GM21515 (cell line): ENCODE measurements around the gene LCN6.
A peak's percentile ranks its signal among the peaks of the same experiment; 100 is the strongest.

Experiments used
- ATAC-seq: cut with Tn5 transposase; IDR thresholded peaks from one replicate; pipeline ENCODE4 v1.9.1; 2021; ENCODE audit not compliant: unreplicated experiment

The LCN6 gene

DNA sequence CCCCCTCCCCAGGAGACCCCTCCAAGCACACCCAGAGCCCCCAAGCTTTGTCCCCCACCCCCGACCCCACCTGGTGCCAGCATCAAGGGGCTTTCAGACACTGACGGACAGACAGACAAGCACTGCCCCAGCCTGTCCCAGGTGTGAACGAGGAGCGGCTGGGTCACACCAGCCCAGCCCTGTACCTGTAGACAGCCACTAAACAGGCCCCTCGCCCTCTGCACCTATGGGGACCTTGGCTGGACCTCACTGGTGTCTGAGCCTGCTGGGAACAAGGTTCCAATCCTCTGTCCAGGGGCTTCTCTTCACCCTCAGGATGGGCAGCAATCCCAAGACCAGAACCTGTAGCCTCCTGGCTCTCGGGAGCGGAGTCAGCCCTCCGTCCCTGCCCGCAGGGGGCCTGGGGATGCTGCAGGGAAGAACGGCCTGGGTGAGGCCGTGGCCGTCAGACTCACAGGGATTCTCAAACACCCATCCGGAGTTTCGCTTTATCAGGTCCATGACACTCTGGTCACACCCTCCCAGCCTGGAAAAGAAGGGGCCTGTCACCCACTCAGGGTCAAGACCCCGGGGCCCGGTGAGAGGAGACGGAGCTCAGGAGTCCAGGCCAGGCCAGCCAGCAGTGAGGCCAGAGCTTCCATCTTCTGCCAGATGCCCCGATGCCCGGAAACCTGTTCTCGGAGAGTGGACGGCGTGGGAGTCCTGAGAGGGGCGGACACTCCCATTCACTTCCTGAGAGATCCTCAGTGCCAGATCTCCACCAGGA is 2.8 kb downstream of the LCN6 start:
- no peak for ATAC-seq

DNA sequence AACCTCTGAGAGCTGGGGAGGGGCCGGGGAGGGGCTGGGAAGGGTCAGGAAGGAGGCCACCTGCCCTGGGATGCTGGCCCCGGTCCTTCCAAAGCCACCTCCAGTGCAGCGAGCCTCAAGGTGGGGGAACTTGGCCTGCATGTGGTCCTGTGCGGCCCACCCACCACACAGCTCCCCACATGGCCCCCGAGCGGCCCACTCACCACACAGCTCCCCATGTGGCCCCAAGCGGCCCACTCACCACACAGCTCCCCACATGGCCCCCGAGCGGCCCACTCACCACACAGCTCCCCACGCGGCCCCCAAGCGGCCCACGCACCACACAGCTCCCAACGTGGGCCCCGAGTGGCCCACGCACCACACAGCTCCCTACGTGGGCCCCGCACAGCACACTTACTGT is 3.6 kb downstream of the LCN6 start:
- ATAC-seq = no peak

DNA sequence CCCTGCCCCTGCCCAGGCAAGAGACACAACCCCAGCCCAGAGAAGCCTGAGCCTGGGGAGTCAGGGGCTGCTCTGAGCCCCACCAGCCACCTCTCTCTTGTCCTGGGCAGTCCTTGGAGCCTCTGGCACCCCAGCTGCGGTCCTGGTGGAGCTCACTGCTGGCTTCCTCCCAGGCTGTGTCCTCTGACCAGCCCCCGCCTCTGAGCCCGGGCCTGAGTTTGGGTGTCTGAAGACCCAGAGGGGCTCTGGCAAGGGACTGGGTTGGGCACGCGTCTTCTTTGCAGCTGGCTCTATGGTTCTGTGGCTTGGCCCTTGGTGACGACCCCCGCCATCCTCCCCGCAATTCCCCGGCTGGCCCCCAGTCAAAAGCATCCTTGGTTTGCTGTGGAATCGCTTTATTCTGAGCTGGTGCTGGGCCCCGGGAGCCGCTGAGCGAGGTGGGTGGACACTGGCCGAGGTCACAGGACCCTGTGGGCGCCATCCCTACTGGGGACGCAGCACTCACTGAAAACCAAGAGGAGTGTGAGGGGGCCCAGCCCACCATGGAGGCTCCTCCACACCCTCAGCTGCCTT is 4.6 kb downstream of the LCN6 start:
- ATAC-seq = no peak

DNA sequence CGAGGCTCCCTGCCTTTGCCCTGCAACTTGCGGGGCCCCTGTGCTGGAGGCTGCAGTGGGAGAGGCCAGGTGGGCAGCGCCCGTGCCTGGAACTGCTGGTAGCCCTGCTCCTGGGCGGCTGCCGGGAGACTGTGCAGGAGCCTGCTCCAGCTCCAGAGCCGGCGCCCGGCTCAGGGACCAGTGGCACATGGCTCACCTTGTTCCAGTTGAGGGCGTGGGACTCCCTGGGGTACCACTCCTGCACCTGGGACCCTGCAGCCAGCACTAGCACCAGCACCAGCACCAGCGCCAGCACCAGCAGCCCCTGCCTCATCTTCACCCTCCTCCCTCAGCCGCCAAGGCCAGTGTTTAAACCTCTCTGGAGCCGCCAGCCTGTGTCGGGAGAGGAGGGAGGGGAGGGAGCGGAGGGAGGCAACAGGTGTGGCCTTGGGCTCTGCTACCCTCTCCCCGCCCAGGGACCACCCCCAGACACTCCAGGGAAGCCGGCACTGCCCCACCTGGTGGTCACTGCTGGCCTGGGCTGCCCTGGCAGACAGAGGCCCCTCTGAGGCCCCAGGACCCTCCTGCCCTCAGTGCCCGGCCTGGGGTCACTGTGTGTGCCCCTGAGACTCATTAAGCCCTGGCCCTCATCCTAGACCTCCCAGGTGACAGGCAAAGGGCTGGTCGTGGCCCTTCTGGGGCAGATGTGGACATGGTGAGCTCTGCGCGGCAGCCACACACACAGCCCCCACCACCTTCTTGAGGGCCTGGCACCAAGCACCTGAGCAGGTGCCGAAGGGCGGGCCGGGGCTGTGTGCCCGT is 5.5 kb downstream of the LCN6 start, which contains the start of gene LCN10:
Gene LCN10 (minus strand): TSS at position 350 of the 801 bp plus-strand sequence. CDS start 37 bp downstream, at position 313.
- no peak for ATAC-seq

DNA sequence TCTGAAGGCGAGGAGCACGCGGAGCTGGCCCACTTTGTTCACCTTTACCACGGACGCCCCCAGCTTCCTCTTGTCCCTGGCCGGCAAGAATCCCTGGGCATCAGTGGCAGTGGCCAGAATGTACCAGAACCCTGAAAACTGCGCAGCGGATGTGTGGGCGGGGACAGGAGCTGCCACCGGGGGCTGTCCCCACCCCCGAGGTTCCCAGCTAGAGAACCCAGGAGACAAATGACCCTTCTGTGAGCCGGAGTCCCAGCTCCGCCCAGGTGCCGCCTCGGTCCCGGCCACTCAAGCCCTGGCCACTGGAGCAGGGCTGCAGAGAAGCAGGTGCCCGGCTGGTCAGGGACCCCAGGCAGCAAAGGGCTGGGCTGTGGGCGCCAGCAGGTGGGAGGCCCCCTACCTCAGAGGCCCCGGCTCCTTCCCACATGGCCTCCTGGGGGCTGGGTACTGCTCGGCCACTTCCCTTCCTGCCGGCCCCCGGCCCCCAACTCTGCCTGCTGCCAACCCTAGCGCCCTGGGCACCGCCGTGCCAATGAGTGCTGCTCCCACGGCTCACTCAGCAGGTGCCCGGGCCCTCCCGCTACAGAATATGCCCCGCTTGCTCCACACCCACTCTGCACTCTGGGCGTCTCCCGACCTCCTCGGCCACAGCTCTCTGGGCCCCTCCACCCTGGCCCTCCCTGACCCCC is 6.3 kb downstream of the LCN6 start:
- no peak for ATAC-seq

DNA sequence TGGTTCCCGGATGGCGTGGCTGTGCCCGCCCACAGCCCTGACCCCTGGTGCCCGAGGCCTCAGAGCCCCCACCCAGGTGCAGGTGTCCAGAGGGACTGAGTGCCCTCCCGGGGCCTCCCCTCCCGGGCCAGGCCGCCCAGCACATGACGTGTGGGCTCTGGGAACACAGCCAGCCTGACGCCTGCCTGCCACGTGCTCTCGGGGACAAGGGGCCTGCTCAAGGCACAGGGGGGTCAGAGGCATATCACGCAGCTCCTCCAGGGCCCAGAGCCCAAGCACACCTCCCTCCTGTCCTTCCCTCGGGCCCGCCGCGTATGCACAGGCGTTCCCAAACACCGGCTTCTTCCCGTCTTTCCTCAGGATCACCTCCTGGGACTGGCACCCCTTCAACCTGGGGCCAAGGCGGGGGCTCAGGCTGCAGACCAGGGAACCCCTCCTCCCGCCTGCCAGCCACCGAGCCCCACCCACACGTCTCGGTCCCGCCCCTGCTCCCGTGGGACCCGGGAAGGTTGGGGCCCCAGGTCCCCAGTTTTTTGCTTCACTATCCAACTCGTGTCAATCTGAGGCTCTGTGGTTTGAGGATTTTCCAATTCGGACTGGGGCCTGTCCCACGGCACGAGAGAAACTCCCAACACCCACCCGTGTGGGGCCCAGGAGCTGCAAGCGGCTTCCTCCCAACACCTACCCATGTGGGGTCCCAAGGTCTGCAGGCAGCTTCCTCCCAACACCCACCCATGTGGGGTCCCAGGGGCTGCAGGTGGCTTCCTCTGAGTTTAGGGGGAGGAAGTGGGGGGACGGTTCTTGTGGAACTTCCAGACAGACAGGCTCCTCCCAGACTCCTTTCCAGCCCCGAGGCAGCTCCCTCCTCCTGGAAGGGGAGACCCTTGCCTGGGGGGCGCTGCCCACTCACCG is 7.1 kb downstream of the LCN6 start:
- no peak for ATAC-seq

DNA sequence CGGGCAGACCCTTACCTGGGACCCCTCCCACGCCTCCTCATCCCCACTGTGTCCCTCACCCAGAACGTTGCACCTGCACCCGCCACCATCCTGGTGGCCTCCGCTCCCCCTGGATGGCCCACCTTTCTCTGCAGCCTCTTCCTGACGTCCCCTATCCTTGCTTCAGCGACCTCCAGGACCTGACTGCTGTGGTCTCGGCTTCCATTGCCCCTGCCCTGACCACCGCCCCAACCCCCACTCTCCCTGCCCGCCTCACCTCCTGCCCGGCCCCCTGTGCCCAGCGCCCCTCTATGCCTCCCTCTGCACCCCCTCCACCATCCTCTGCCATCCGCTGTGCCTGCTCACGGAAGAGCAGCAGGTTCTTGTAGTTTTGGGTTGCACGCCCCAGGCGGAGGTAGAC is 7.8 kb downstream of the LCN6 start:
- no peak for ATAC-seq

DNA sequence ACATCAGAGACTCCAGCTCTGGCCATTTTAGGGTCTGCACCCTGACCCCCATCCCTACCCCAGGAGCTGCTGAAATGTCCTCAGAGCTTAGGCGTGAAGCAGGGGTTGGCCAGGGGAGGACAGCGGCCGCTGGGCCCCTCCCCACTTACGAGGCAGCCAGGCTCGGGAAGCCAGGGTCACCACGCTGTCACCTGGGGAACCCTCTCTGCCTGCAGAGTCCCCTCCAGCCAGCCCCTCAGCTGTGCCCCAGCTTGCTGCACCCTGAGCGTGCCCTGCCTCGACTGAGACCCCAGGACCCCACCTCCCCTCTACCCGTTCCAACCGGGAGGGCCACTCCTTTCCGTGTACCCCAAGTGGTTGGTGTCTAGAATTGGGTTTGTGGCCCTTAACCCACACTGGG is 8.3 kb downstream of the LCN6 start:
- no peak for ATAC-seq

DNA sequence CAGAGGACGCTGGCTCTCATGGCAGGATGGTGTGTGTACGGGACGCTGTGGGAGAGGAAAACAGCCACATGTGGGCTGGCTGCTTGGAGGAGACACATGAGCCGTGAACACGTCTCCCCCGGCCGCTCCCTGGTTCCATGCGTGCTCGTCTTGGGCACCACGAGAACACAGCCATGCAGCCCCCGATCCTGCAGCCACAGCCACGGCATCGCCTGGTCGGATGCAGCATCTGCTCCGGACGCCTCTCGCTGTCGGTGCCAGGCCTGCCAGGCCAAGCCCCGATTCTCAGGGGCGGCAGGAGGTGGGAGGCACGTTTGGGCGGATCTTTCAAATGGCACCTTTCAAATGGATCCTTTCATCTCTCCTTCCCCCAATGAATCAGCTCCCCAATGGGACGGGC is 8.8 kb downstream of the LCN6 start:
- no peak for ATAC-seq

DNA sequence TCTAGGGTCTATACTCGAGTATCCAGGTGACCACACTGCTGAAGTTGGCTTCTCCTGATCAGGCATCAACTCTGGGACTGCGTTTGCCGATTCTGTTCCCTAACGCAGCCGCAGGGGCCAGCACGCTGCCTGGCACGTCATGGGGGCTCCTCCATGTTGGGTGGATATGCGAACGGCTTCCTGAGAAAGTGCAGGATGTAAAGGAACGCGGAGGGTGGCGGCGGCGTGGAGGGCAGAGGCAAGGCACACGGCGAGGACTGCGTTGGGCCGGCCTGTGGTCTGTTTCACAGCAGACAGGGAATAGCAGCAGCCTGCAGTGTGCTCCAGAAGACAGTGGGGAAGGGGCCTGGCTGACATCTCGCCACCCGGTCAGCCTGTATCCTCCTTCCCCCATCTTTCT is 9.4 kb downstream of the LCN6 start:
- no peak for ATAC-seq

DNA sequence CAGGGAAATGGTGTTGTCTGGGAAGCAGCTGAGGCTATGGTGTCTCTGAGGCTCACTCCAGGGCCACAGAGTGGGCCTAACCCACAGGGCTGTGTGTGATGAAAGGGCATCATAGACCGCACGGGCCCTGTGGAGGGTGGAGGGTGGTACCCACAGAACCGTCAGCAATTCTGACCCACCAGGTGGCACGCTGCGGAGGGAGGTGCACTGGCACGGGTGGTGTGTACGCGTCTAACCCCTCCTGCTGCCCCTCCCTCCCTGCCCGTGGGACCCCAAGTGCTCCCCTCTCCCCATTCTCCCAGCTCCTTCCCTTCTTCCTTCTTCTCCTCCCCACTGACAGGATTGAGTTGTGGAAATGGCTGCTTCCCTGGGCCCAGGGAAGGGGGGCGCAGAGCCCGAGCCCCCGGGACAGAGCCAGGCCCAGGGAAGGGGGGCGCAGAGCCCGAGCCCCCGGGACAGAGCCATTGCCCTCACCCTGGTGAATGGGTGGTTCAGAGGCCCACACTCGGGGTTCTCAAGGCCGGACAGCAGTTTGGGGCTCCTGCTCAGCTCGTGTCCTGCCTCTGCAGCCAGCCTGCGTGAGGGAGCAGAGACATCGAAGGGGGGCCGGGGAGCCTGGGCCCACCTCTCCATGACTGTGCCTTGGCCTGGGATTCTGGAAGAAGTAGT is 12.4 kb downstream of the LCN6 start:
- ATAC-seq = no peak

DNA sequence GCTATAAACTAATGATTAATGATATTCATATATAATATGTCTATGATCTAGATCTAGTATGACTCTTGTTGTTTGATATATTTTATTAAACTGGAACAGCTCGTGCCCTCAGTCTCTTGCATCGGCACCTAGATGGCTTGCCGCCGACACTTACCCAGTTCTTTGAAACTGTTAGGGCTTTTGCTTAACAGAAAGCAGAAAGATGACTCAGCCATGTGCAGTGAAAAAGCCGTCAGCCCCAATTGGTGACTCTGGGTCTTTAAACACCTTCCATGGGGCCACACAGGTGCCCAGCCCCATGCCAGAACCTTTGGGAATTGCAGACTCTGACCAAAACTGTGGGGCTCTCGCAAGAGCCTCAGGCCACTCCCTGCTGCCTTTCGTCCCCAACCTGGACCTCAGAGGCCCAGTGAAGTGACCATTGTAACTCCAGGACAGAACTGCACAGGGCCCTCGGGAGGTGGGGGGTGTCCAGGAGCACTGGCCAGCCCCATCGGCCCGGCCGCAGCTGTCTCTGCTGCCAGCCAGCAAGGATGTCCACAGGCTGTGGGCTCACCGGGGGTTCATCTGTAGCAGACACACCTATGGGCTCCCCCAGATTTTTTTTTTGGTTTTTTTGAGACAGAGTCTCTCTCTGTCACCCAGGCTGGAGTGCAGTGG is 13.4 kb downstream of the LCN6 start:
- ATAC-seq = no peak

DNA sequence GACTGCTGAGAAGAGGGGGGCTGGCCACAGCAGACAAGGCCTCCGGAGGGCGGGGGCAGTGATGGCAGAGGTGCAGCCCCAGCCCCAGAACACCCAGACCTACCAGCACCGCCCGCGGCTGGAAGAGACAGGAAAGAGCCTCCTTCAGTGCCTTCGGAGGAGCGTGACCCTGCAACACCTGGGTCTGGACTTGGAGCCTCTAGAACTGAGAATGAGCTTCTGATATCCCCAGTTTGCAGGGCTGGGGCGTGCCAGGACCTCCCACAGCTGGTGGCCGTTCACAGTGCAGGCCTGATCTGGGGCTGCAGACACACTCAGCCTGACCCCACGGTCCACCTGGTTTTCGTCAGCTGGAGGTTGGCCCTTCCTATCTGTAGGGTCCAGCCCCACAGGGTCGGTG is 14.7 kb downstream of the LCN6 start:
- no peak for ATAC-seq

DNA sequence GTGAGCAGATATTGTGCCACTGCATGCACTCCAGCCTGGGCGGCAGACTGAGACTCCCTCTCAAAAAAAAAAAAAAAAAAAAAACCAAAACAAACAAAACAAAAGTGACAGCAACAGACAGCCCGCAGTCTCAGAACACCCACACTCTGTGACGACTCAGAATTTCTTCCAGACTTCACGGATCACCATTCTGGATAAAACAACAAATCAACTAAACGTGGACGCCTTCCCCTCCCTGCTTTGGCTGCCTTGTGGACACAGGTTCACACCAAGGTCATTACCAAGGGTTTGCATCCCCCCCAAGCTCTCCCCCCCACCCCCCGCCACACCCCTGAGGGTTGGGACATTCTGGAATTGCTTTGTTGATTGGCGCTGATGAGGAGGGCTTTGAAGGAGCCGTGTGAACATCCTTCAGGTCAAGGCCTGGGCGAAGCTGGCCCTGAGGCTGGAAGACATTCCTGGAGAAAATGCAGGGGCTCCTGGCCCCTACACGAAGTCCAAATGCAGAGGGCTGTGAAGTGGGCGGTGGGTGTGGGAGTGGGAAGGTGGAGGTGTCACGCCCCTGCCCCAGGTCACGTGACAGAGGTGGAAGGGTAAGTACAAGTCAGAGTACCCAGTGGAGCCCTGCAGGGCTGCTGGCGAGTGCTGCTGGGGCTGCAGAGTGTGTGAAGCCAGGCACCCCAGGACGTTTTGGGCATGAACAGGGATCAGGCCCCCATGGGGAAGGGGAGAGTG is 15.7 kb downstream of the LCN6 start:
- ATAC-seq = no peak

DNA sequence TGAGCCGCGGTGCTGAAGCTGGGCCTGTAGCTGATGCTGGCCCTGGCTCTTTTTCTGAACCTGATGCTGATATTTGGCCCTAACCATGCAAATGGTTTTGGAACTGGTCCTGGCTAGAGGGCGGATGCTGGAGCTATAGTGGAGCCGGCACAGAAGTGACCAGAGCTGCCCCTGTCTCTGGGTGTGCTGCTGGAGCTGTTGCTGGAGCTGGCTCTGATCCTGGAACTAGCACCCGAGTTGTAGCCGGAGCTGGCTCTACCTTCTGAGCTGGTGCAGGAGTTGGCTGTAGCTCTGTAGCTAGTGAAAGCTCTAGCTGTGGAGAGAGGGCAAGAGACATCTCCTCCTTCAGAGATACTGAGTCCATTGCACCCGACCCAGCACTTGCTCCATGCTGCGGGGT is 18.4 kb downstream of the LCN6 start:
- ATAC-seq = no peak

DNA sequence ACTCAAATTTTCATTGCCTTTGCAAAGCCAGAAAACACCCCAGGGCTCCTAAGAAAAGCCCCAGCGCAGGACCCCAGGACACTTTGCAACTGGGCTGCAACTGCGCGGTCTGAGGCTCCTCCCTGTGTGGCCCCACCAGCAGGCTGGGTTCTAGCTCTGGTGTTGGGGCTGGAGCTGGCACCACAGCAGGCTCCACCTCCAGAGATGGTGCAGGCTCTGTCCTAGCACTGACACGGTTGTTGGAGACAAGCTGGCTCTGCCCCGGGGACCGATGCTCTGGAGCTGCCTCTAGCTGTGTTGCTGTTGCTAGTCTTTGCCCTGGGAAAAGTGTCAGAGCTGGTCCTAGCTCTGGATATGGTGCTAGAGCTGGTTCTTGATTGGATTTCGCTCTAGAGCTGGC is 19.2 kb downstream of the LCN6 start:
- no peak for ATAC-seq

DNA sequence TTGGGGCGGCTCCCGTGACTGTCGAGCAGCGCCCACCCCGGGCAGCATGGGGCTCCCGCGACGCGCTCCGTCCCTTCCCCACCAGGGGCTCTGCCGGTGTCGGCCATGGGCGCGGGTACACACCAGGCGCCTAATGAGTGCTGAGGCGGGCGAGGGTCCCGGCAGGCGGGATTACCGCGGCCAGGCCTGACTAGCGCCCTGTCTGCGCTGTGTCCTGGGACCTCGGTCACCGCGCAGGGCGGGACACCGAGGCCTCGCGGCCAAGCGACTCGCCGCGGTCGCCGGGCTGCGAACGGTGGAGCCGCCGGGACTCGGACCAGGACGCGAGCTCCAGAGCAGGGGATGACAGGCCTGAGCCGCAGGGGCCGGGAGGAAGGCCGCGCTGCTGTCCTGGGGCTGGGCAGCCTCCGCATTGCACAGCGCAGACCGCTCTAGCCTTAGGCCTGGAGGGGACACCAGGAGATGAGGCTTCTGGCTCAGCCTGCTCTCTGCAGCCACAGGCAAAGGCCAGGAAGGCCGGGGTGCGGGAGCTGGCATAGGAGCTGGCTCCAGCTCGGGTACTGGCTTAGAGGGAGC is 19.7 kb downstream of the LCN6 start:
- peak; percentile 17 for ATAC-seq

DNA sequence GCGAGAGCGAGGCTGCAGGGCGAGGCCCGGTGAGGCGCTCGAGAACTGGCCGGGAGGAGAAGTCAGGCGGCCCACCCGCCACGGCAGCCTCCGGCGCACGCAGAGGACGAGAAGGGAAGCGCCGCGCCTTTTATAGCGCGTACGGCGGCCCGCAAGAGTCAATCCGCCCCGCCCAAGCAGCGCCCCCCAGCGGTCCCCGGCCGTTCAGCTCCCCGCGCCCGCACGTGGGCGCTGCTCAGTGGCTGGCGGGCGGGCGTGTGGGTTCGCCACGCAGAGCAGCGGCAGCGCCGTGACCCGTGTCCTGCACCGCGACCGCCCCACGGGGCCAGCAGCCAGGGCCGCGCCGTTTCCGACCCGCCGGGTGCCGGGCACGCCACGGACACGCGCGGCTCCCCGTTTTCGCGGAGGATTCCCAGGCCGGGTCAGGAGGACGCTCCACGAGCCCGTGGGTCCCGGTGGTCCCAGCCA is 20.2 kb downstream of the LCN6 start:
- peak; percentile 60 for ATAC-seq
